Measurements from ENCODE around the gene MPND. TPM values are rescaled to one million over a fixed set of nuclear protein-coding genes. Genes with fewer than 3 reads are reported as not detected.

The MPND gene
- total and polyA plus RNA-seq, 9 donors, result 4.8 to 19.4 (median 16.2) TPM

DNA sequence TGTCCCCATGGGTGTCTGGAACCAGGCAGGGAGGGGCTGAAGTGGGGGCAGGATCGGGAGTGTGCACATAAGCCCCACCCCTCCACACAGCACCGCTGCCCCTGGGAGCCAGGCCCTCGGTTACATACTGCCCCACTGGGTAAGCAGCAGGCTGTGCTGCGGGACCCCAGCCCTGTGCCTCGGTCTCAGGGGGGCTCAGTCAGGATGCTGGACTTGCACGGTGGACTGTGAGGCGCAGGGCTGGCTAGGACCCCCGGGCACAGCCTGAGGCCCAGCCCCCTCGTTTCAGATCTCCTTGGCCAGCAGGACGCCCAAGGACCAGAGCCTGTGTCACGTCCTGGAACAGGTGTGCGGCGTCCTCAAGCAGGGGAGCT, 16.3 kb downstream of the MPND start:
- peaks cover 81% of the 10 kb centered on the region for H3K36me3 ChIP-seq (ENCODE audit: control insufficient read depth, insufficient read depth, low read length)
- no peak overlapping the region for H3K27ac ChIP-seq (ENCODE audit: low read length)
- WGBS (ENCODE audit: insufficient coverage), result 64% methylated on average over 12 of the region's 13 CpGs

DNA sequence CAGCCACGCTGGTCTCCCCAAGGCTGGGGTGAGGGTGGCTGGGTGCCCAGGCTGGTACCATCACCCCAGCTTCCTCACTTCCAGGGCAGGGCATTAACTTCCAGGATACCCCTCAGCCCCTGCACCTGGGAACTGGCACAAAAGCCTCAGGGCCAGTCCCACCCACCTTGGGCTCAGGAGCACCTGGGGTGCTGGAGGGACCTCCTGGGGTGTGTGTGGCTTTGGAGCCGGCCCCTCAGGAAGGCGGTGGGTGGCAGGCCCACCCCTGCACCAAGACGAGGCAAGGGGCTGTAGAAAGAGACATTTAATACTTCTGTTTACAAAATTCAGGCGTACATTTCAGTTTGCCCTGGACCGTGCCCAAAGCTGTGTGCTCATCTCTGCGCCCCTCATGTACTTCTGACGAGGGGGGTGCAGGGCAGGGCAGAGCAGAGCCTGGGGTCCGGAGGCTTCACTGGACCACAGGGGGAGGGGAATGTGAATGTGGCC, 16.8 kb downstream of the MPND start:
- H3K27ac ChIP-seq (ENCODE audit: low read length), result no peak overlapping the region
- H3K4me1 ChIP-seq (ENCODE audit: control insufficient read depth, insufficient read depth, low read length), result peaks cover 23% of the 10 kb centered on the region

More for the DNA sequence above, 16.3 kb downstream of the MPND start:
- Histone ChIP-seq H3K27me3 (ENCODE audit: control insufficient read depth, insufficient read depth, low read length) (no peaks in the 10 kb centered on the region), H3K4me1 (ENCODE audit: control insufficient read depth, insufficient read depth, low read length) (peaks cover 23% of the 10 kb centered on the region), H3K4me3 (ENCODE audit: low read length) (no peak overlapping the region), H3K9me3 (replicated peaks; ENCODE audit: control insufficient read depth, low read depth, low read length) (no peaks in the 10 kb centered on the region)
- DNase-seq, result no peak

DNA sequence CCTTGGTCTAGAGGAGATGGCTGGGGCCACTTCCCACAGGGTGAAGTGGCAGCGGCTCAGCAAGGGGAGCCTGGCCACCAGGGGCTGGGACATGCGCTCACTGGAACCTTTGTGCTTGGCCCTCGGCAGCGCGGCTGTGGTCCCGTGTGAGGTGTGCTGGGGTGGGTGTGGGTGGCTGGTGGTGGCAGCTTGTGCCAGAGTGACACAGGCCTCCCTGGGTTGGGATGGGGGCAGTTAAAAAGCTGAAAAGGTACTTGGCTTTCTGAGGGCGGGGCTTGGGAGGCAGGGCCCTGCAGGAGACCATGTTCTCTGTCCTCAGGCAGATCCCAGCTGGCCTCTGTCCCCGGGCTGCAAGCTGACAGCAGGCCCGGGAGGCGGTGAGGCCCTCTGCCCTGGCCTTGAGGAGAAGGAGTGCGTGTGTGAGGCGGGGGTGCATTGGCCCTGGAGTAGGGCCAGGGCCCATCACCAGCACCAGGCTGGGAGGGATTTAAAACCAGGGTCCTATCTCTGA, 17.3 kb downstream of the MPND start:
- peak; percentile 20 for DNase-seq
- H3K27me3 ChIP-seq (ENCODE audit: control insufficient read depth, insufficient read depth, low read length), result no peaks in the 10 kb centered on the region
- peaks cover 91% of the 10 kb centered on the region for H3K36me3 ChIP-seq (ENCODE audit: control insufficient read depth, insufficient read depth, low read length)
- no peaks in the 10 kb centered on the region for H3K9me3 ChIP-seq (replicated peaks; ENCODE audit: control insufficient read depth, low read depth, low read length)
- no peak overlapping the region for H3K4me3 ChIP-seq (ENCODE audit: low read length)
- WGBS (ENCODE audit: insufficient coverage), result 51% methylated on average over 11 of the region's 12 CpGs
- H3K27ac ChIP-seq (ENCODE audit: low read length), result no peak overlapping the region
- H3K4me1 ChIP-seq (ENCODE audit: control insufficient read depth, insufficient read depth, low read length), result peaks cover 23% of the 10 kb centered on the region

More for the DNA sequence above, 16.8 kb downstream of the MPND start:
- DNase-seq, result no peak
- H3K36me3 ChIP-seq (ENCODE audit: control insufficient read depth, insufficient read depth, low read length), result peaks cover 86% of the 10 kb centered on the region
- H3K27me3 ChIP-seq (ENCODE audit: control insufficient read depth, insufficient read depth, low read length), result no peaks in the 10 kb centered on the region
- H3K4me3 ChIP-seq (ENCODE audit: low read length), result no peak overlapping the region
- no peaks in the 10 kb centered on the region for H3K9me3 ChIP-seq (replicated peaks; ENCODE audit: control insufficient read depth, low read depth, low read length)
- WGBS (ENCODE audit: insufficient coverage), result 57% methylated on average over 5 of the region's 9 CpGs

GRCh38 chr19:4361152-4362046, 18.0 kb downstream of the MPND start:
- DNase-seq, result peak; percentile 18
- Histone ChIP-seq H3K27ac (ENCODE audit: low read length) (no peak overlapping the region), H3K4me3 (ENCODE audit: low read length) (no peak overlapping the region), H3K36me3 (ENCODE audit: control insufficient read depth, insufficient read depth, low read length) (peaks cover 92% of the 10 kb centered on the region), H3K9me3 (replicated peaks; ENCODE audit: control insufficient read depth, low read depth, low read length) (no peaks in the 10 kb centered on the region), H3K4me1 (ENCODE audit: control insufficient read depth, insufficient read depth, low read length) (peaks cover 29% of the 10 kb centered on the region), H3K27me3 (ENCODE audit: control insufficient read depth, insufficient read depth, low read length) (no peaks in the 10 kb centered on the region)
- WGBS (ENCODE audit: insufficient coverage), result 79% methylated on average over 41 of the region's 50 CpGs

GRCh38 chr19:4362101-4362828, 18.9 kb downstream of the MPND start:
- Histone ChIP-seq H3K4me3 (ENCODE audit: low read length) (no peak overlapping the region), H3K27ac (ENCODE audit: low read length) (no peak overlapping the region), H3K36me3 (ENCODE audit: control insufficient read depth, insufficient read depth, low read length) (peaks cover 93% of the 10 kb centered on the region), H3K27me3 (ENCODE audit: control insufficient read depth, insufficient read depth, low read length) (no peaks in the 10 kb centered on the region), H3K4me1 (ENCODE audit: control insufficient read depth, insufficient read depth, low read length) (peaks cover 31% of the 10 kb centered on the region), H3K9me3 (replicated peaks; ENCODE audit: control insufficient read depth, low read depth, low read length) (no peaks in the 10 kb centered on the region)
- peak; percentile 19 for DNase-seq
- 73% methylated on average over 32 of the region's 32 CpGs for WGBS (ENCODE audit: insufficient coverage)

DNA sequence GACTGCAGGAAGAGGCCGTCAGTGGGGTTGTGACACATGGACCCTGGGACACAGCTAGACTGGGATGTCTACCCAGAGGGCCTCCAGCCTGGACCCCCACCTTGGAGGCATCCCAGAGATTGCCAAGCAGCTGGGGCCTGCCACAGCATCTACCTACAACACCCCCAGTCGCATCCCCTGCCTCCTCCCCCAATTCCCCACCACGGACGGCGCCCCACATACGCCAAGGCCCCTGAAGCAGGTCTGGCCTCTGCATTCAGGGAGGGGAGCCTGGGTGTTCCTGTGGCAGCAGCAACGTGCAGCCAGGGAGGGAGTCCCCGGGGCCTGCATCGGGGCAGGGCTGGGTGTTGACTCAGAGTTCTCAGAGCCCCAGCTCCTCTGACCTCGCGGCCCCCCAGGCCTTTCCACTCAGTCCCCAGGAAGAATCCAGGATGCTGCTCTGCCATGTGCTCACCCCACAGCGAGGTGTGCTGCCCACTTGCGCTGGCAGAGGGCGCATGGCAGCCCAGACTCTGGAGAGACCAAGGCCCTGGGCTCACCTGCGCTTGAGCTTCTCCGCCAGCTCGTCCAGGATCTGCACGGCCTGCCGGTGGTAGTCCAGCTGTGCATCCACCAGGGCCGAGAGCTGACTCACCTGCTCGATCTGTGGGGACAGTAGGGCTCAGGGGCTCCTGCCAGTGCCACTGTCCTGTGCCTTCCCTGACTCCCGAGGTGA, 19.6 kb downstream of the MPND start:
- no peak overlapping the region for H3K27ac ChIP-seq (ENCODE audit: low read length)
- H3K4me1 ChIP-seq (ENCODE audit: control insufficient read depth, insufficient read depth, low read length), result peaks cover 33% of the 10 kb centered on the region
- no peaks in the 10 kb centered on the region for H3K9me3 ChIP-seq (replicated peaks; ENCODE audit: control insufficient read depth, low read depth, low read length)
- H3K4me3 ChIP-seq (ENCODE audit: low read length), result no peak overlapping the region
- H3K36me3 ChIP-seq (ENCODE audit: control insufficient read depth, insufficient read depth, low read length), result peaks cover 91% of the 10 kb centered on the region
- DNase-seq, result no peak
- WGBS (ENCODE audit: insufficient coverage), result 70% methylated on average over 20 of the region's 22 CpGs
- no peaks in the 10 kb centered on the region for H3K27me3 ChIP-seq (ENCODE audit: control insufficient read depth, insufficient read depth, low read length)

DNA sequence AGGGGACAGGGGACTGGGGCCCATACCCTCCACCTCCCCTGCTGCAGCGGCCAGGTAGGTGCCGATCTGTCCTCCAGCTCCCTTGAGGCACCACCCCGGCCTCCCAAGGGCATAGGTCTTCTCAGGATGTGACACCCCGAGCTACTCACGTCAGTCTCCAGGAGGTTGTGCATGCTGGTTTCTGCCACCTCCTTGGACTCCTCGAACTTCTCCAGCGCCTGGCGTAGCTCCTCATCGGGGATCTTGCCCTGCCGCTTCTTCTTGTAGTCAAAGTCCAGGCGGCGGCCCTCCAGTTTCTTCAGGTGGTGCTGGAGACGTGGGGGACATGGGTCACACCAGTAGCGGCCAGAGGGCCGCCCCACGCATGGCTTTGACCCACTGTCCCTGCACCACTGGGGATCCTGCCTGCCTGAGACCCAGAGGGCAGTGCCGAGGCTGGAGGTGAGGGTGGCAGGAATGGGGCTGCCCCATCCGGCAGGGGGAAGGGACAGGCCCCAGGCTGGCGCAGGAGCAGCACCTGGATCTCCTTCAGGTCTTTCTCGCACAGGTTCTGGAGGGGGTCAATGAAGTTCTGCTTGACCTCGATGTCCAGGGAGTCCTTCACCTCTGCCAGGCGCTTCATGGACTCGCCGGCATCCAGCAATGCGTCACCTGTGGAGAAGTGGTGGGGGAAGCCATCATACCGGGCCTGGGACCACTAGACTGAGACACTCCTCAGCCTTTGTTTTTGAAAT, 20.4 kb downstream of the MPND start:
- WGBS (ENCODE audit: insufficient coverage), result 86% methylated on average over 25 of the region's 26 CpGs

GRCh38 chr19:4365341-4365740, 22.0 kb downstream of the MPND start:
- peaks cover 70% of the 10 kb centered on the region for H3K36me3 ChIP-seq (ENCODE audit: control insufficient read depth, insufficient read depth, low read length)
- no peaks in the 10 kb centered on the region for H3K9me3 ChIP-seq (replicated peaks; ENCODE audit: control insufficient read depth, low read depth, low read length)
- no peak for DNase-seq
- no peaks in the 10 kb centered on the region for H3K27me3 ChIP-seq (ENCODE audit: control insufficient read depth, insufficient read depth, low read length)
- no peak overlapping the region for H3K27ac ChIP-seq (ENCODE audit: low read length)
- 81% methylated on average over 9 of the region's 16 CpGs for WGBS (ENCODE audit: insufficient coverage)
- peaks cover 44% of the 10 kb centered on the region for H3K4me1 ChIP-seq (ENCODE audit: control insufficient read depth, insufficient read depth, low read length)
- H3K4me3 ChIP-seq (ENCODE audit: low read length), result no peak overlapping the region

More for the DNA sequence above, 20.4 kb downstream of the MPND start:
- H3K4me1 ChIP-seq (ENCODE audit: control insufficient read depth, insufficient read depth, low read length), result peaks cover 41% of the 10 kb centered on the region
- H3K9me3 ChIP-seq (replicated peaks; ENCODE audit: control insufficient read depth, low read depth, low read length), result no peaks in the 10 kb centered on the region
- H3K27ac ChIP-seq (ENCODE audit: low read length), result no peak overlapping the region
- DNase-seq, result peak; percentile 17
- H3K27me3 ChIP-seq (ENCODE audit: control insufficient read depth, insufficient read depth, low read length), result no peaks in the 10 kb centered on the region
- H3K4me3 ChIP-seq (ENCODE audit: low read length), result no peak overlapping the region
- H3K36me3 ChIP-seq (ENCODE audit: control insufficient read depth, insufficient read depth, low read length), result peaks cover 86% of the 10 kb centered on the region

Data from muscle of leg (tissue), 11 donors.